ENCODE measurements around the gene ARHGAP33. TPM values are rescaled to one million over a fixed set of nuclear protein-coding genes. Genes with fewer than 3 reads are reported as not detected.
"Not testable (repeated sequence)": the region's sequence is repeated elsewhere in the genome, so short reads cannot be mapped to it uniquely, and the experiment has no call there.

ARHGAP33 gene
- total RNA-seq, 2 donors from 2014 or later: 31.5 to 45.0 TPM

DNA sequence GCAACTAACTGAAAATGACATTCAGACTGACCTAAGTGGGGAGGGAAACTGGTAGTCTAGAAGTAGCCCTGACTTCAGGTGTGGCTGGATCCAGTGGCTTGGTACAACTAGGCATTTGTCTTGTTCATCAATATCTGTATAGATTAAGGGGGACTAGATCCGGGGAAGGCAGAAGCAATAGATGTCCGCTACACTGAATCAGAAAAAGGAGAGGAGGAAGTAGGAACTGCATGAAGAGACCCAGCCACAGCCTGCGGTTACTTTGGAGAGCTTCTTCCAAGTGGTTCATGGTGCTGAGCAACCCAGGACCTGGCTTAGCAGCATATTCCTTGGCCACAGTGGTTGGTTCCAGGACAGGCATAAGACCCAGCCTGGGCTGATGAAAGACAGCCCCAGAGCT is 47.2 kb downstream of the ARHGAP33 start:
- no peaks in the 10 kb centered on the region for H3K36me3 Mint-ChIP-seq
- H3K27me3 Mint-ChIP-seq: peaks cover 0 to 9% of the 10 kb centered on the region in 2 donors
- DNase-seq (ENCODE audit: low spot score) (peak; percentile 28), ATAC-seq (no peak)
- no peaks in the 10 kb centered on the region for H3K9me3 Mint-ChIP-seq
- H3K27ac Mint-ChIP-seq: no peak overlapping the region
- peaks cover 4 to 6% of the 10 kb centered on the region in 2 donors for H3K4me1 Mint-ChIP-seq (ENCODE audit: low read depth in 2 of 2)
- no peak overlapping the region for H3K4me3 Mint-ChIP-seq

DNA sequence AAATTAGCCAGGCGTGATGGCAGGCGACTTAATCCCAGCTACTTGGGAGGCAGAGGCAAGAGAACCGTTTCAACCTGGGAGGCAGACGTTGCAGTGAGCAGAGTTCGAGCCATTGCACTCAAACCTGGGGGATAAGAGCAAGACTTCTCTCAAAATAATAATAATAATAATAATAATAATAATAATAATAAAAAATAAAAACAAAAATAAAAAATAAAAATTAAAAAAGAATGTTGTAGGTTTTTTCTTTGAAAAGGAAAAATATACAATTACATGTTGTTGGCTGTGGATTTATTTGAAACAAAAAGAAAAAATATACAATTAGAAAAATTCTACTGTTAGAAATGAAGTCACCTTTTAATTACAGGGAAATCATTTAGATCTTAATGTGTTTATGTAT is 48.8 kb downstream of the ARHGAP33 start:
- DNase-seq (ENCODE audit: low spot score): no peak
- H3K27me3 Mint-ChIP-seq: peaks cover 0 to 8% of the 10 kb centered on the region in 2 donors
- ATAC-seq: no peak
- peaks cover 4 to 6% of the 10 kb centered on the region in 2 donors for H3K4me1 Mint-ChIP-seq (ENCODE audit: low read depth in 2 of 2)
- no peaks in the 10 kb centered on the region for H3K36me3 Mint-ChIP-seq
- no peaks in the 10 kb centered on the region for H3K9me3 Mint-ChIP-seq
- H3K27ac Mint-ChIP-seq: no peak overlapping the region
- H3K4me3 Mint-ChIP-seq: no peak overlapping the region

DNA sequence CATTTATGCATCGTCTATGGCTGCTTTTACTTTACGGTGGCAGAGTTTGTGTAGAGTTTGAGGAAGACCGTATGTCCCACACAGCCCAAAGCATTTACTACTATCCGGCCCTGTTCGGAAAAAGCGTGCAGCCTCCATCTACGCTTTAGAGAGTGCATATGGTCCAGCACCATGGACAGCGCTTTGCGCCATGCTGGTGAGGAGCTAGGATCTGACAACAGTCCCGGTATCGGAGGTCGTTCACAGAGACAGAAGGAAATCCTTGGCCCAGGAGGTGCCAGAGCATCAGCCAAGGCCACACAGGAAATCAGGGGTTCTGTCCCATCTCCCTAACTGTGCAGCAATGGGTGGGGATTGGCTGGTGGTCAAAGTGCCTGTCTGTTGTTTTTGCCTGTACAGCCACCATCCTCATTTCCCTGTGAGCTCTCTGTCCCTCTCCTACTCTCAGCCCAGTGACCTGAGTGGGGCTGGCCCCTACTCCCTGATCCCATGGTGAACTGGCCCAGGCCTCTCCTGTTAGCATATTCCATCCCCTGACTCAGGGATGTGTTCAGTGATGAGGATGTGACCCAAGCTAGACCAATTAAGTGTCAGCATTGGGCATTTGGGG is 53.4 kb downstream of the ARHGAP33 start:
- Mint-ChIP-seq H3K27ac (no peak overlapping the region), H3K4me1 (ENCODE audit: low read depth in 2 of 2) (no peaks in the 10 kb centered on the region), H3K36me3 (no peaks in the 10 kb centered on the region), H3K27me3 (peaks cover 7 to 13% of the 10 kb centered on the region in 2 donors), H3K4me3 (no peak overlapping the region), H3K9me3 (no peaks in the 10 kb centered on the region)
- DNase-seq (ENCODE audit: low spot score): peak; percentile 61
- ATAC-seq: peak; percentile 44 to 66

GRCh38 chr19:35830986-35831385 is 55.6 kb downstream of the ARHGAP33 start:
- Mint-ChIP-seq H3K4me1 (ENCODE audit: low read depth in 2 of 2) (no peaks in the 10 kb centered on the region), H3K27me3 (peaks cover 15 to 19% of the 10 kb centered on the region in 2 donors), H3K9me3 (no peaks in the 10 kb centered on the region), H3K36me3 (no peaks in the 10 kb centered on the region), H3K27ac (no peak overlapping the region), H3K4me3 (no peak overlapping the region)
- DNase-seq (ENCODE audit: low spot score) (peak; percentile 53), ATAC-seq (no peak)

GRCh38 chr19:35832054-35832453 is 56.7 kb downstream of the ARHGAP33 start:
- no peaks in the 10 kb centered on the region for H3K36me3 Mint-ChIP-seq
- H3K27ac Mint-ChIP-seq: no peak overlapping the region

GRCh38 chr19:35833972-35834371 is 58.6 kb downstream of the ARHGAP33 start:
- H3K27me3 Mint-ChIP-seq: peaks cover 22 to 23% of the 10 kb centered on the region in 2 donors
- H3K4me1 Mint-ChIP-seq (ENCODE audit: low read depth in 2 of 2): no peaks in the 10 kb centered on the region
- no peaks in the 10 kb centered on the region for H3K9me3 Mint-ChIP-seq
- H3K27ac Mint-ChIP-seq: no peak overlapping the region
- peak; percentile 25 for DNase-seq (ENCODE audit: low spot score)
- no peak for ATAC-seq
- no peaks in the 10 kb centered on the region for H3K36me3 Mint-ChIP-seq
- no peak overlapping the region for H3K4me3 Mint-ChIP-seq

More at GRCh38 chr19:35832054-35832453, 56.7 kb downstream of the ARHGAP33 start:
- peaks cover 15 to 23% of the 10 kb centered on the region in 2 donors for H3K27me3 Mint-ChIP-seq
- no peak for ATAC-seq
- H3K4me1 Mint-ChIP-seq (ENCODE audit: low read depth in 2 of 2): no peaks in the 10 kb centered on the region
- no peak overlapping the region for H3K4me3 Mint-ChIP-seq
- no peaks in the 10 kb centered on the region for H3K9me3 Mint-ChIP-seq
- DNase-seq (ENCODE audit: low spot score): peak; percentile 18

DNA sequence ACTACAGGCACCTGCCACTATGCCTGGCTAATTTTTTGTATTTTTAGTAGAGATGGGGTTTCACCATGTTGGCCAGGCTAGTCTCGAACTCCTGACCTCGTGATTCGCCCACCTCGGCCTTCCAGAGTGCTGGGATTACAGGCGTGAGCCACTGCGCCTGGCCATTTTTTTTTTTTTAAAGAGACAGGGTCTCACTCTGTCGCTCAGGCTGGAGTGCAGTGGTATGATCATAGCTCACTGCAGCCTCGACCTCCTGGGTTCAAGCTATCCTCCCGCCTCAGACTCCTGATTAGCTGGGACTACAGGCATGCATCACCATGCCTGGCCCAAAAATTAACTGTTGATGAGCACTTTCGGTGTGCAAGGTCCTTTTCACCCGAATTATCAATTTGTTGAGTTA is 60.7 kb downstream of the ARHGAP33 start:
- DNase-seq (ENCODE audit: low spot score); H3K4me3 Mint-ChIP-seq; ATAC-seq; H3K4me1 Mint-ChIP-seq (ENCODE audit: low read depth in 2 of 2); H3K27ac Mint-ChIP-seq; H3K9me3 Mint-ChIP-seq; H3K36me3 Mint-ChIP-seq: not testable (repeated sequence)
- H3K27me3 Mint-ChIP-seq: peaks cover 22% of the 10 kb centered on the region in 2 donors

Other genes with a start within 250 kb of the ARHGAP33 start
- not detected for gene SBSN, start 247.3 kb upstream of the ARHGAP33 start, total RNA-seq
- not detected for gene GAPDHS, start 242.1 kb upstream of the ARHGAP33 start, total RNA-seq
- gene TMEM147, start 229.9 kb upstream of the ARHGAP33 start, total RNA-seq: 10 to 100 TPM; 25.3 to 34.4 TPM
- gene ATP4A, start 211.9 kb upstream of the ARHGAP33 start, total RNA-seq: not detected
- gene PMIS2, start 189.4 kb upstream of the ARHGAP33 start, total RNA-seq: not detected
- 10 to 100 TPM; 29.2 to 55.0 TPM for gene HAUS5, start 162.8 kb upstream of the ARHGAP33 start, total RNA-seq
- gene RBM42, start 146.5 kb upstream of the ARHGAP33 start, total RNA-seq: 100 to 1,000 TPM; 109 to 110 TPM
- gene ETV2, start 133.8 kb upstream of the ARHGAP33 start, total RNA-seq: 1 to 10 TPM in 1 of 2 donors, under 1 TPM in 1; 0.39 to 1.2 TPM
- gene COX6B1, start 127.2 kb upstream of the ARHGAP33 start, total RNA-seq: 100 to 1,000 TPM; 363 to 400 TPM
- gene UPK1A, start 109.0 kb upstream of the ARHGAP33 start, total RNA-seq: under 1 TPM; 0.38 to 0.70 TPM
- 100 to 1,000 TPM; 191 to 295 TPM for gene ZBTB32, start 71.0 kb upstream of the ARHGAP33 start, total RNA-seq
- 100 to 1,000 TPM in 1 of 2 donors, 10 to 100 TPM in 1; 80.1 to 137 TPM for gene KMT2B, start 57.6 kb upstream of the ARHGAP33 start, total RNA-seq
- gene IGFLR1, start 33.1 kb upstream of the ARHGAP33 start, total RNA-seq: 100 to 1,000 TPM in 1 of 2 donors, 10 to 100 TPM in 1; 80.4 to 193 TPM
- 10 to 100 TPM; 17.0 to 19.1 TPM for gene U2AF1L4, start 30.1 kb upstream of the ARHGAP33 start, total RNA-seq
- gene PSENEN, start 29.9 kb upstream of the ARHGAP33 start, total RNA-seq: 10 to 100 TPM; 66.4 to 84.2 TPM
- gene LIN37, start 27.0 kb upstream of the ARHGAP33 start, total RNA-seq: 10 to 100 TPM in 1 of 2 donors, 1 to 10 TPM in 1; 9.6 to 24.7 TPM
- gene HSPB6, start 18.5 kb upstream of the ARHGAP33 start, total RNA-seq: not detected
- gene PROSER3, start 17.4 kb upstream of the ARHGAP33 start, total RNA-seq: 10 to 100 TPM; 36.2 to 53.8 TPM
- not detected for gene PRODH2, start 37.3 kb downstream of the ARHGAP33 start, total RNA-seq
- not detected for gene NPHS1, start 76.9 kb downstream of the ARHGAP33 start, total RNA-seq
- 1 to 10 TPM; 1.3 to 2.2 TPM for gene KIRREL2, start 81.3 kb downstream of the ARHGAP33 start, total RNA-seq
- 1 to 10 TPM; 1.9 TPM for gene APLP1, start 93.0 kb downstream of the ARHGAP33 start, total RNA-seq
- 10 to 100 TPM; 54.4 to 68.7 TPM for gene NFKBID, start 125.0 kb downstream of the ARHGAP33 start, total RNA-seq
- 100 to 1,000 TPM; 154 to 228 TPM for gene HCST, start 127.0 kb downstream of the ARHGAP33 start, total RNA-seq
- gene TYROBP, start 132.7 kb downstream of the ARHGAP33 start, total RNA-seq: 100 to 1,000 TPM in 1 of 2 donors, 10 to 100 TPM in 1; 65.3 to 235 TPM
- 10 to 100 TPM in 1 of 2 donors, 1 to 10 TPM in 1; 4.6 to 10.6 TPM for gene LRFN3, start 160.8 kb downstream of the ARHGAP33 start, total RNA-seq
- 10 to 100 TPM; 17.6 to 21.4 TPM for gene SDHAF1, start 219.6 kb downstream of the ARHGAP33 start, total RNA-seq
- 1 to 10 TPM; 3.0 to 4.5 TPM for gene SYNE4, start 233.2 kb downstream of the ARHGAP33 start, total RNA-seq
- 10 to 100 TPM; 64.5 to 68.1 TPM for gene ALKBH6, start 238.6 kb downstream of the ARHGAP33 start, total RNA-seq

Data from natural killer cell treated with Interleukin-12 subunit alpha and Interleukin-12 subunit beta and Interleukin-15 and Interleukin-18, amount 100 ng/mL, for 72 hours (primary cell).